Subcutaneous abdominal adipose tissue (tissue), 5 donors: ENCODE measurements around the gene NCAPH2.
"Not testable (repeated sequence)": the region's sequence is repeated elsewhere in the genome, so short reads cannot be mapped to it uniquely, and the experiment has no call there.

Source experiments
- H3K27ac ChIP-seq: one replicate; pipeline ENCODE4 v1.7.0; 2013; ENCODE audit warnings: low read depth, mild to moderate bottlenecking, inconsistent platforms, low read length, moderate library complexity
- H3K27me3 ChIP-seq, 5 donors: one replicate each; pipeline ENCODE4 v1.7.0; 2013; ENCODE audit warnings: low read length in 5 of 5, inconsistent platforms in 1 of 5; ENCODE audit not compliant: control insufficient read depth in 5 of 5, insufficient read depth in 4 of 5
- H3K36me3 ChIP-seq, 5 donors: one replicate each; pipeline ENCODE4 v1.7.0; 2013; ENCODE audit warnings: low read length in 5 of 5; ENCODE audit not compliant: control insufficient read depth in 5 of 5, insufficient read depth in 5 of 5
- H3K4me1 ChIP-seq, 5 donors: one replicate each; pipeline ENCODE4 v1.7.0; 2013; ENCODE audit warnings: low read length in 5 of 5, mild to moderate bottlenecking in 3 of 5, moderate library complexity in 1 of 5; ENCODE audit not compliant: control insufficient read depth in 5 of 5, insufficient read depth in 5 of 5
- H3K4me3 ChIP-seq, 5 donors: one replicate each; pipeline ENCODE4 v1.7.0; 2013; ENCODE audit warnings: low read length in 5 of 5, low read depth in 1 of 5
- H3K9ac ChIP-seq, 5 donors: one replicate each; pipeline ENCODE4 v1.7.0; 2013; ENCODE audit warnings: low read length in 5 of 5, mild to moderate bottlenecking in 4 of 5, moderate library complexity in 3 of 5
- H3K9me3 ChIP-seq, 5 donors: one replicate each; pipeline ENCODE4 v1.7.0; 2013; ENCODE audit warnings: low read length in 5 of 5; ENCODE audit not compliant: control insufficient read depth in 5 of 5
- donor health status: healthy.
- donor health status: healthy.
- donor health status: healthy.
- donor health status: healthy.
- donor health status: healthy.

The NCAPH2 gene

DNA sequence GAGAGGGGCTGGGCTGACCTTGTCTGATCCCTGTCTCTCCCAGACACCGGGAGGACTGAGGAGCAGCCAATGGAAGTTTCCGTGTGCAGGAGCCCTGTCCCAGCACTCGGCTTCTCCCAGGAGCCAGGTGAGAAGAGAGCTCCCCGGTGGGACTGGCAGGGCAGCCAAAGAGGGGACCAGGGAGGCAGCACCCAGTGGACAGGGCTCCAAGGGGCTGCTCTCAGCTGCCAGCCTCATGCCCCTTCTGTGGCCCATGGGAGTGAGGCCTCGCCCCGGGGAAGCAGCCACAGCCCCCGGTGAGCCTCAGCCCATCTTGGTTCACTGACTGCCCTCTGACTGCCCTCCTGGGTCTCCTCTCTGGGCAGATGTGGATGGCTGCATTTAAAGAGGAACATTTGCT lies 10.6 kb downstream of the NCAPH2 start:
- Histone ChIP-seq H3K36me3 (peaks cover 0 to 75% (median 66%) of the 10 kb centered on the region in 5 donors), H3K9ac (no peak overlapping the region), H3K27me3 (no peaks in the 10 kb centered on the region)

DNA sequence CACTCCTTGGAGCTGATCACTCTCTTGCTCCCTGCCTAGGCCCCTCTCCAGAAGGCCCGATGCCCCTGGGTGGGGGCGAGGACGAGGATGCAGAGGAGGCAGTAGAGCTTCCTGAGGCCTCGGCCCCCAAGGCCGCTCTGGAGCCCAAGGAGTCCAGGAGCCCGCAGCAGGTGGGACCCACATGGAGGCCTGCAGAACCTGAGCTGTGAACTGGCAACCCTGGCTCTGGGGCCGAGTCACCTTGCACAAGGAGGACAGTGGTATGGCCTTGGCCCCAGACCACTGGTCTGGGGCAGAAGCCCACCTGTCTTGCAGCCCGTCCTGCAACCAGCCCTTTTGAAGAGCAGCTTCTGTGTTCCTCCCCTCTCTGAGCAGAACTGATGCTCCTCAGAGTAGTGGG lies 11.1 kb downstream of the NCAPH2 start:
- Histone ChIP-seq H3K27ac (no peak overlapping the region), H3K27me3 (no peaks in the 10 kb centered on the region), H3K4me1 (peaks cover 0 to 5% (median 2%) of the 10 kb centered on the region in 5 donors), H3K9ac (no peak overlapping the region), H3K4me3 (no peak overlapping the region), H3K36me3 (peaks cover 0 to 80% (median 70%) of the 10 kb centered on the region in 5 donors), H3K9me3 (no peaks in the 10 kb centered on the region)

More for the DNA sequence above, 10.6 kb downstream of the NCAPH2 start:
- no peaks in the 10 kb centered on the region for H3K4me1 ChIP-seq
- H3K27ac ChIP-seq = no peak overlapping the region
- H3K4me3 ChIP-seq = no peak overlapping the region
- H3K9me3 ChIP-seq = no peaks in the 10 kb centered on the region

DNA sequence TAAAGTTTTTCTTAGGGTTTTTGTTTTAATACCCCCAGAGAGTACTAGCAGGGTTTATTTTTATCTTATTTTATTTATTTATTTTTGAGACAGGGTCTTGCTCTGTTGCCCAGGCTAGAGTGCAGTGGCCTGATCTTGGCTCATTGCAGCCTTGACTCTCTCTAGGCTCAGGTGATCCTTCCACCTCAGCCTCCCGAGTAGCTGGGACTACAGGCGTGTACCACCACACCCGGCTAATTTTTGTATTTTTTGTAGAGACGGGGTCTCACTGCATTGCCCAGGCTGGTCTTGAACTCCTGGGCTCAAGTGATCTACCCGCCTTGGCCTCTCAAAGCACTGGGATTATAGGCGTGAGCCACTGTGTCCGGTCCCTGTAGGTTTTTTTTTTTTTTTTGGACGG lies 12.2 kb downstream of the NCAPH2 start:
- H3K4me3 ChIP-seq, H3K27ac ChIP-seq, H3K9ac ChIP-seq, H3K27me3 ChIP-seq, H3K9me3 ChIP-seq: not testable (repeated sequence)
- peaks cover 3 to 16% (median 13%) of the 10 kb centered on the region in 5 donors for H3K4me1 ChIP-seq
- peaks cover 0 to 73% (median 65%) of the 10 kb centered on the region in 5 donors for H3K36me3 ChIP-seq

DNA sequence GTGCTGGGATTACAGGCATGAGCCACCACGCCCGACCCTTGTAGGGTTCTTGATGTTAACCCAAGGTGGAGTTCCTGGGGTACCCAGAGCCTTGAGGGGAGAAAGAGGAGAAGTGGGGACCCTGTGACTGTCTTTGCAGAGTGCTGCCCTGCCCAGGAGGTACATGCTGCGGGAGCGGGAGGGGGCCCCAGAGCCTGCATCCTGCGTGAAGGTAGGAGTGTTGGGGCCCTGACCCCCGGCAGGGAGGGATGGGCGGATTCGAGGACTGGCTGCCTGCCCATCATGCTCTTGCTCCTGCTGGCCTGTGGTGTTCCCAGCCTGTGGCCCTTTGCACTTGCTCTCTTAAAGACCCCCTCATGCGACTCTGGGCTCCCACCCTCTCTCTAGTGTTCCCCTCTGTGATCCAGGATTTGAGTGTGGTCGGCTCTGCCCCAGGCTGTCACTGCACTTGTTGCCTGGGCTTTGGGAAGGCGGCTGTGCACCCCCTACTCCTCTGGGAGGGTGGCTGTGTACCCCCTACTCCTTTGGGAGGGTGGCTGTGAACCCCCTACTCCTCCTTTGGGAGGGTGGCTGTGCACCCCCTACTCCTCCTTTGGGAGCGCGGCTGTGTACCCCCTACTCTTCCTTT lies 12.9 kb downstream of the NCAPH2 start:
- H3K4me1 ChIP-seq = peaks cover 3 to 18% (median 13%) of the 10 kb centered on the region in 5 donors

DNA sequence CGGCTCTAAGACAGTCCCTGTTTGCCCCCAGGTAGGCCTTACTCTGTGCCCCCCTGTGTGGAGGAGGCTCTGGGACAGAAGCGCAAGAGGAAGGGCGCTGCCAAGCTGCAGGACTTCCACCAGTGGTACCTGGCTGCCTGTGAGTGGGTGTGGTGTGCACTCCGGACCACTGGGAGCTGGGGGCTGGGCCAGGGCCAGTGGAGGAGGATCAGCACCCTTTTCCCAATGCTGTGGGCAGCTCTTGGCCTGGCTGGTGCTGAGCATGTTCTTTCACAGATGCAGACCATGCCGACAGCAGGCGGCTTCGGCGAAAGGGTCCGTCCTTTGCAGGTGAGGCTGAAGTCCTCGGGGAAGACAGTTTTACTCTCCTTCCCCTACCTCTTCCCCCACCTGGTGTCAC lies 13.7 kb downstream of the NCAPH2 start:
- no peaks in the 10 kb centered on the region for H3K9me3 ChIP-seq
- H3K27me3 ChIP-seq = no peaks in the 10 kb centered on the region
- peaks cover 0 to 67% (median 61%) of the 10 kb centered on the region in 5 donors for H3K36me3 ChIP-seq
- H3K4me3 ChIP-seq = no peak overlapping the region
- no peak overlapping the region for H3K9ac ChIP-seq
- no peak overlapping the region for H3K27ac ChIP-seq
- H3K4me1 ChIP-seq = peaks cover 3 to 26% (median 16%) of the 10 kb centered on the region in 5 donors

More for the DNA sequence above, 12.9 kb downstream of the NCAPH2 start:
- no peaks in the 10 kb centered on the region for H3K27me3 ChIP-seq
- peaks cover 0 to 73% (median 65%) of the 10 kb centered on the region in 5 donors for H3K36me3 ChIP-seq
- no peaks in the 10 kb centered on the region for H3K9me3 ChIP-seq
- no peak overlapping the region for H3K9ac ChIP-seq
- no peak overlapping the region for H3K4me3 ChIP-seq
- no peak overlapping the region for H3K27ac ChIP-seq

DNA sequence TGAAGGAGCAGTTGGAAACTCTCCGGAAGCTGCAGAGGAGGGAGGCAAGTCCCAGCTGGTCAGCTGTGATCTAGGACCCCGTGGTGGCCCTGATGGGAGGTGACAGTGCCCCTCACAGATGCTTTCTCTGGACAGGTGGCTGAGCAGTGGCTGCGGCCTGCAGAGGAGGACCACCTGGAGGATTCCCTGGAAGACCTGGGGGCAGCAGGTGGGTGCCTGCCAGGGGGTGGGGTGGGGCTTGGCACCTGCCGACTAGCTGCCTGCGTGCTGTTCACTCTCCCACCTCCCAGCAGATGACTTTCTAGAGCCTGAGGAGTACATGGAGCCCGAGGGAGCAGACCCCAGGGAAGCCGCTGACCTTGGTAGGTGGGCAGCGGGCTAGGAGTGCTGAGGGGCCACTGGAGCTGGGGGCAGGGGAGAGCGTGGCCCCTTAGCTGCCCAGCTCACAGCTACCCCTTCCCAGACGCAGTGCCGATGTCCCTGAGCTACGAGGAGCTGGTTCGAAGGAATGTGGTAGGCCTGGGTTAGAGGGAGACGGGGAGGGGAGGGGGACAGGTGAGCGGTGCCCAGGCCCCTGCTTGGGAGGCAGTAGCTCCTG lies 14.3 kb downstream of the NCAPH2 start:
- H3K4me3 ChIP-seq = no peak overlapping the region
- H3K36me3 ChIP-seq = peaks cover 0 to 61% (median 55%) of the 10 kb centered on the region in 5 donors
- H3K27me3 ChIP-seq = no peaks in the 10 kb centered on the region
- no peaks in the 10 kb centered on the region for H3K9me3 ChIP-seq
- no peak overlapping the region for H3K9ac ChIP-seq
- H3K4me1 ChIP-seq = peaks cover 6 to 32% (median 22%) of the 10 kb centered on the region in 5 donors
- H3K27ac ChIP-seq = no peak overlapping the region

DNA sequence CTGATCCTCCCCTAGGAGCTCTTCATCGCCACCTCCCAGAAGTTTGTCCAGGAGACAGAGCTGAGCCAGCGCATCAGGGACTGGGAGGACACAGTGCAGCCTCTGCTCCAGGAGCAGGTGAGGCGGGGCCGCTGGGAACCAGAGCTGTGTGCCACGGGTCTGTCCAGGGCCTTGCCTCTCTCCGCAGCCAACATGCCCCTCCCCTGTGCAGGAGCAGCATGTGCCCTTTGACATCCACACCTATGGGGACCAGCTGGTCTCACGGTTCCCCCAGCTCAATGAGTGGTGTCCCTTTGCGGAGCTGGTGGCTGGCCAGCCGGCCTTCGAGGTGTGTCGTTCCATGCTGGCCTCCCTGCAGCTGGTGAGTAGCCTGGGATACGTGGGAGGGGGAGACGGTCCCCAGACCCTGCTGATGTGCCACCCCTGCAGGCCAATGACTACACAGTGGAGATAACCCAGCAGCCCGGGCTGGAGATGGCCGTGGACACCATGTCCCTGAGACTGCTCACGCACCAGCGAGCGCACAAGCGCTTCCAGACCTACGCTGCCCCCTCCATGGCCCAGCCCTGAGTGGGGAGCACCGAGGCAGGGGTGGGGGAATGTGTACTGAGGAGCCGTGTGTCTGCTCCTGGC lies 14.9 kb downstream of the NCAPH2 start:
- no peak overlapping the region for H3K4me3 ChIP-seq
- no peaks in the 10 kb centered on the region for H3K27me3 ChIP-seq
- no peak overlapping the region for H3K9ac ChIP-seq
- no peak overlapping the region for H3K27ac ChIP-seq
- H3K36me3 ChIP-seq = peaks cover 0 to 55% (median 49%) of the 10 kb centered on the region in 5 donors
- H3K9me3 ChIP-seq = no peaks in the 10 kb centered on the region
- H3K4me1 ChIP-seq = peaks cover 7 to 38% (median 25%) of the 10 kb centered on the region in 5 donors

DNA sequence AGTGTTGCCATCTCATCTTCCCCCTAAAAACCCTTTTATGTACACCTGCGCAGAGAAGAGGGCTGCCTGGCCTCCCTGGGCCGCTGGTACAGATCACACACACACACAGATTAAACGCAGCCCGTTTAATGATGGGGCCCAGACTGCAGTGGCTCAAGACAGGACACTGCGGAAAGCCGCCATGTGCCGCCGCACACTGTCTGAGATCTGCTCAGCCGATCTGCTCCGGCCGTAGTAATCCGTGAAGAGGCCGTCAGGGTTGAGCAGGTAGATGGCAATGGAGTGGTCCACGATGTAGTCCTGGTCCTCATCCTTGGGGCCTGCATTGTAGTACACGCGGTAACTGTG lies 15.4 kb downstream of the NCAPH2 start:
- H3K4me3 ChIP-seq = no peak overlapping the region
- H3K4me1 ChIP-seq = peaks cover 7 to 43% (median 28%) of the 10 kb centered on the region in 5 donors
- no peak overlapping the region for H3K9ac ChIP-seq
- H3K27ac ChIP-seq = no peak overlapping the region
- H3K27me3 ChIP-seq = no peaks in the 10 kb centered on the region
- H3K9me3 ChIP-seq = no peaks in the 10 kb centered on the region
- H3K36me3 ChIP-seq = peaks cover 0 to 49% (median 44%) of the 10 kb centered on the region in 5 donors

DNA sequence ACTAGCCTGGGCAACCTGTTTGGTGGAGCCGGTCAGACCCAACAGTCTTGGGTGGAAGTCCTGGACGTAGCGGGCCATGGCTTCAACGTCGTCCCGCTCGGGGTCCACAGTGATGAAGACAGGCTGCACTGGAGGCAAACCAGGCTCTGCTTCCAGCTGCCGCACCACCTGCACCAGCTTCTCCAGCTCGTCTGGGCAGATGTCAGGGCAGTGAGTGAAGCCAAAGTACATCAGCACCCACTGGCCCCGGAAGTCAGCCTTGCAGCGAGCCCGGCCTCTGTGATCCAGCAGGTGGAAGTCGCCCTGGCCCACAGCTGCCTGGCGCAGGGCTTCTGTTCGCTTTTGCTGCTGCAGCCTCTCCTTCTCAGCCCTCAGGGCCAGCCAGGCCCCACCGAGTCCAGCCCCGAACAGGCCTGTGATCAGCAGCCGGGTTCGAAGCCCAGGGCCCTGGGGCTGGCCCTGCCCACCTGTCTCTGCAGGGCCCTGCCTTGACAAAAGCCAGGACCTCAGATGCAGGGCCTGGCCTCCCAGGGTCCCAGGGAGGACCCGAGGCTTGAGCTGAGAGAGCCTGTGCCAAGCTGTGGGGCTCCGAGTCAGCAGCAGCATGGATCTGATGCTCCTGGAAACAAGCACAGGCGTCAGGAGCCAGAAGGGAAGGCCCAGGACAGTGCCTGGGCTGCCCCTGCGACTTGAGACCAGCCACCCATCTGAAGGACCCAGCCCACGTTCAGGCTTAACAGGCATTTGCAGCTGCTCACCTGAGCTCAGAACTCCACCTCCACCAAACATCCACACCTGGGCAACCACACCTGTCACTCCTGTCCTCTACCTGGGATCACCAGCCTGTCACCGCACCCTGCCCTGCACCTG lies 16.0 kb downstream of the NCAPH2 start:
- Histone ChIP-seq H3K9ac (peak overlapping the region in 3 of 5 donors; percentile 71 to 84 (median 73)), H3K36me3 (peaks cover 0 to 43% (median 39%) of the 10 kb centered on the region in 5 donors), H3K4me3 (peak overlapping the region; percentile 66 to 78 (median 68)), H3K27ac (peak overlapping the region; percentile 95), H3K4me1 (peaks cover 7 to 49% (median 34%) of the 10 kb centered on the region in 5 donors), H3K9me3 (no peaks in the 10 kb centered on the region), H3K27me3 (no peaks in the 10 kb centered on the region)
